GM23338 (cell line): ENCODE measurements around the gene OGFOD2. TPM values are rescaled to one million over a fixed set of nuclear protein-coding genes. Genes with fewer than 3 reads are reported as not detected.

Source experiments
- ATAC-seq: fragments of 200-7000 bp; cut with Tn5 transposase; 3 replicates; pipeline ENCODE4 v1.9.1; 2020
- DNase-seq: peaks from one replicate; pipeline ENCODE4 v3.0.0-alpha.2; 2015; ENCODE audit warnings: low spot score
- H2AFZ ChIP-seq: fragments of 200-600 bp; sonication (generic); 2 replicates; pipeline ENCODE4 v1.8.0; 2016; ENCODE audit warnings: antibody characterized with exemption, mild to moderate bottlenecking, moderate library complexity
- H3F3A ChIP-seq: fragments of 200-600 bp; sonication (generic); replicated peaks from 2 replicates; pipeline ENCODE4 v1.8.0; 2017; ENCODE audit warnings: antibody characterized with exemption, mixed run types, low read depth
- H3K27ac ChIP-seq: fragments of 200-600 bp; sonication (generic); 2 replicates; pipeline ENCODE4 v1.6.1; 2016; ENCODE audit warnings: low read depth
- H3K27me3 ChIP-seq: fragments of 200-600 bp; sonication (generic); 2 replicates; pipeline ENCODE4 v1.8.0; 2016; ENCODE audit warnings: mild to moderate bottlenecking, mixed run types, moderate library complexity; ENCODE audit not compliant: insufficient read depth
- H3K36me3 ChIP-seq: fragments of 200-600 bp; sonication (generic); 2 replicates; pipeline ENCODE4 v1.8.0; 2016; ENCODE audit warnings: mild to moderate bottlenecking; ENCODE audit not compliant: insufficient read depth
- H3K4me1 ChIP-seq: fragments of 200-600 bp; sonication (generic); 2 replicates; pipeline ENCODE4 v1.8.0; 2016; ENCODE audit warnings: mild to moderate bottlenecking, moderate library complexity; ENCODE audit not compliant: insufficient read depth
- H3K4me2 ChIP-seq: fragments of 200-600 bp; sonication (generic); 2 replicates; pipeline ENCODE4 v1.7.1; 2017; ENCODE audit warnings: mixed run types
- H3K4me3 ChIP-seq: fragments of 200-600 bp; sonication (generic); 2 replicates; pipeline ENCODE4 v1.6.1; 2016; ENCODE audit warnings: mixed run types
- H3K79me2 ChIP-seq: fragments of 200-600 bp; sonication (generic); replicated peaks from 2 replicates; pipeline ENCODE4 v1.8.0; 2017; ENCODE audit warnings: mild to moderate bottlenecking; ENCODE audit not compliant: insufficient read depth
- H3K9me2 ChIP-seq: fragments of 200-600 bp; sonication (generic); 2 replicates; pipeline ENCODE4 v1.8.0; 2017; ENCODE audit not compliant: insufficient read depth
- H4K20me1 ChIP-seq: fragments of 200-600 bp; sonication (generic); replicated peaks from 2 replicates; pipeline ENCODE4 v1.8.0; 2017; ENCODE audit warnings: mild to moderate bottlenecking; ENCODE audit not compliant: insufficient read depth
- H3K27ac Mint-ChIP-seq: 2 replicates; pipeline ENCODE4 v1.8.0; 2020; ENCODE audit warnings: inconsistent platforms, mild to moderate bottlenecking, moderate library complexity, mixed read lengths
- H3K27me3 Mint-ChIP-seq: 3 replicates; pipeline ENCODE4 v1.8.0; 2022; ENCODE audit warnings: low read depth, mild to moderate bottlenecking, moderate library complexity, mixed read lengths, inconsistent platforms; ENCODE audit not compliant: insufficient read depth, poor library complexity
- H3K36me3 Mint-ChIP-seq: 3 replicates; pipeline ENCODE4 v1.8.0; 2021; ENCODE audit warnings: low read depth, mild to moderate bottlenecking, inconsistent platforms, moderate library complexity, mixed read lengths
- H3K4me1 Mint-ChIP-seq: 3 replicates; pipeline ENCODE4 v1.8.0; 2020; ENCODE audit warnings: mild to moderate bottlenecking, inconsistent platforms, mixed read lengths
- H3K4me3 Mint-ChIP-seq: 3 replicates; pipeline ENCODE4 v1.8.0; 2021; ENCODE audit warnings: moderate library complexity, mild to moderate bottlenecking, inconsistent platforms, mixed read lengths
- H3K9me3 Mint-ChIP-seq: 3 replicates; pipeline ENCODE4 v1.8.0; 2020; ENCODE audit warnings: moderate library complexity, mild to moderate bottlenecking, inconsistent platforms, mixed read lengths
- CREB1 ChIP-seq: fragments of 250-450 bp; sonication (Bioruptor Pico); IDR thresholded peaks from 2 replicates; pipeline ENCODE4 v1.5.0; 2020; ENCODE audit warnings: low read depth, mild to moderate bottlenecking, moderate library complexity
- EZH2 ChIP-seq: fragments of 200-600 bp; sonication (generic); IDR thresholded peaks from one replicate; pipeline ENCODE4 v1.8.0; 2017; ENCODE audit warnings: antibody characterized with exemption, mild to moderate bottlenecking, low read depth; ENCODE audit not compliant: unreplicated experiment
- EZH2phosphoT487 ChIP-seq: fragments of 200-600 bp; sonication (generic); IDR thresholded peaks from one replicate; pipeline ENCODE4 v1.8.1; 2018; ENCODE audit warnings: antibody characterized with exemption; ENCODE audit not compliant: unreplicated experiment
- NANOG ChIP-seq: IDR thresholded peaks from 2 replicates; pipeline ENCODE4 v1.6.1; 2016; ENCODE audit warnings: antibody characterized with exemption, borderline replicate concordance
- POLR2AphosphoS5 ChIP-seq: IDR thresholded peaks from 2 replicates; pipeline ENCODE4 v1.6.1; 2016; ENCODE audit warnings: antibody characterized with exemption, low read depth
- STAT1 ChIP-seq: IDR thresholded peaks from one replicate; pipeline ENCODE4 v1.6.1; 2016; ENCODE audit warnings: antibody characterized with exemption; ENCODE audit not compliant: unreplicated experiment
- polyA plus RNA-seq: library from polyadenylated mRNA; unstranded; fragments of >200 nt; fragmentation: Nextera tagmentation; extraction: Ambion mirVana; gene quantifications from 2 replicates; pipeline ENCODE4 v1.2.1, GENCODE V29; 2016
- total RNA-seq: library from RNA; depleted of rRNA; stranded (reverse); fragments of >200 nt; shearing (Covaris generic); gene quantifications from 2 replicates; pipeline ENCODE4 v1.2.3, GENCODE V29; 2014
- TF ChIP-seq, protein P1 (sequence below), 2 experiments: fragments of 200-600 bp in 1 of 2; sonication (generic) in 1 of 2; conservative IDR thresholded peaks; 2 replicates each; pipeline versions ENCODE4 v1.5.1 to v1.6.1; 2016 to 2017; ENCODE audit warnings: antibody characterized with exemption in 2 of 2, low read depth in 2 of 2, mild to moderate bottlenecking in 2 of 2, moderate library complexity in 1 of 2
- TF ChIP-seq, protein P2 (sequence below): IDR thresholded peaks from one replicate; pipeline ENCODE4 v1.6.1; 2018; ENCODE audit warnings: antibody characterized with exemption; ENCODE audit not compliant: unreplicated experiment
- TF ChIP-seq, protein P3 (sequence below): fragments of 250-450 bp; sonication (Bioruptor Pico); IDR thresholded peaks from 2 replicates; pipeline ENCODE4 v1.5.0; 2020; ENCODE audit warnings: mild to moderate bottlenecking, moderate library complexity

The OGFOD2 gene
- total and polyA plus RNA-seq, 2 experiments from 2014 or later: 13.1 to 16.1 TPM

DNA sequence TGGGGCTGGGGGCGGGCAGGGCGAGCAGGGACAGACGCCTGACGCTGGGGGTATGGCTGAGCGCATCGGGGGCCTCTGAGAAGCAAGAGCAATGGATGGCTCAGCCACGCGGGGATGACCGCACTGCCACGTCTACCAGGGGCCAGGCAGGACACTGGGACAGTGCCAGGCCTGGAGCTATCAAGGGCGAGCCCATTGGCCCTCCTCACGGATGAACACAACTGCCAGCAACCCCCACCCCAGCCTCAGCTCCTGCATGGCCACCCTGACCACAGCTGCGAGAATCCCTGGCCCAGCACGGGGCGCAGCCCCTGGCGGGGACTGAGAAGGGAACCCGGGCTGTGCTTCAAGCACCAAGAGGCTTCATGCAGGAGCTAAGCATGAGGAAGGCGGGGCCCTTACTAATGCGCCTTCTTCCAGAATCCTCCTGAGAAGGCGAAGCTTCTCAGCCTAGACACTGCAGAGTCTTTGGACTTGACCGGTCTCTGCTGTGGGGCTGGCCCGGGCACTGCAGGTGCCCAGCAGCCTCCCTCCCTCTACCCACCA, 14.9 kb downstream of the OGFOD2 start:
- TF ChIP-seq EZH2 (no peak), EZH2phosphoT487 (no peak), NANOG (no peak)
- no peaks in the 10 kb centered on the region for H3K36me3 ChIP-seq
- no peak overlapping the region for H3K4me2 ChIP-seq
- H3K9me2 ChIP-seq: no peaks in the 10 kb centered on the region
- peaks cover 3% of the 10 kb centered on the region for H3K27me3 Mint-ChIP-seq
- H3K27me3 ChIP-seq: no peaks in the 10 kb centered on the region
- no peak for ATAC-seq
- no peaks in the 10 kb centered on the region for H3K79me2 ChIP-seq
- H3K9me3 Mint-ChIP-seq: no peaks in the 10 kb centered on the region
- no peaks in the 10 kb centered on the region for H4K20me1 ChIP-seq
- no peak overlapping the region for H2AFZ ChIP-seq
- no peak overlapping the region for H3K27ac ChIP-seq
- DNase-seq: no peak
- no peak overlapping the region for H3K4me3 ChIP-seq
- no peaks in the 10 kb centered on the region for H3K36me3 Mint-ChIP-seq
- no peak overlapping the region for H3K4me3 Mint-ChIP-seq
- no peaks in the 10 kb centered on the region for H3F3A ChIP-seq
- no peaks in the 10 kb centered on the region for H3K4me1 ChIP-seq
- H3K4me1 Mint-ChIP-seq: no peaks in the 10 kb centered on the region
- H3K27ac Mint-ChIP-seq: no peak overlapping the region

DNA sequence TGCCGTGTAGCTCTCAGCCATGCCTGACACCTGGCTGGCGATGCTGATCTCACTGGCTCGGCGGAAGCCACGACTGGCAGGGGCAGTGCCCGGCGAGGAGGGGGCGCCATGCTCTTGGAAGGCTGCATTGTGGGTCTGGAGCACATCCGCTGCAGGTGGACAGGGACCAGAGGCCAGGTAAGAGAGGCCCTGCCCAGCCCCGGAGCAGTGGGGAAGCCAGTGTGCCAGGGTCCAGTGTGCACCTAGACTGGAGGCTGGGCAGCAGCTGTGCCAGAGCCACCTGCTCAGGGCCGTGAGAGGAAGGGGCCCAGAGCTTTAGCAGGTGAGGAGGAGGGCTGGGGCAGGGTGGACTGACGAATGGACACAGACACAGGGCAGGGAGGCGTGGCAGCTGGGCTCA, 15.5 kb downstream of the OGFOD2 start:
- Histone ChIP-seq H3K79me2 (no peaks in the 10 kb centered on the region), H3K27me3 (no peaks in the 10 kb centered on the region), H3K4me1 (no peaks in the 10 kb centered on the region), H3K9me2 (no peaks in the 10 kb centered on the region), H3K4me3 (no peak overlapping the region), H3K4me2 (no peak overlapping the region), H3F3A (no peaks in the 10 kb centered on the region), H3K36me3 (no peaks in the 10 kb centered on the region), H2AFZ (no peak overlapping the region), H4K20me1 (no peaks in the 10 kb centered on the region), H3K27ac (no peak overlapping the region)
- Mint-ChIP-seq H3K9me3 (no peaks in the 10 kb centered on the region), H3K4me1 (no peaks in the 10 kb centered on the region), H3K4me3 (no peak overlapping the region), H3K27ac (no peak overlapping the region), H3K36me3 (no peaks in the 10 kb centered on the region), H3K27me3 (peaks cover 3% of the 10 kb centered on the region)
- DNase-seq: no peak
- ATAC-seq: no peak
- TF ChIP-seq, protein P1, sequence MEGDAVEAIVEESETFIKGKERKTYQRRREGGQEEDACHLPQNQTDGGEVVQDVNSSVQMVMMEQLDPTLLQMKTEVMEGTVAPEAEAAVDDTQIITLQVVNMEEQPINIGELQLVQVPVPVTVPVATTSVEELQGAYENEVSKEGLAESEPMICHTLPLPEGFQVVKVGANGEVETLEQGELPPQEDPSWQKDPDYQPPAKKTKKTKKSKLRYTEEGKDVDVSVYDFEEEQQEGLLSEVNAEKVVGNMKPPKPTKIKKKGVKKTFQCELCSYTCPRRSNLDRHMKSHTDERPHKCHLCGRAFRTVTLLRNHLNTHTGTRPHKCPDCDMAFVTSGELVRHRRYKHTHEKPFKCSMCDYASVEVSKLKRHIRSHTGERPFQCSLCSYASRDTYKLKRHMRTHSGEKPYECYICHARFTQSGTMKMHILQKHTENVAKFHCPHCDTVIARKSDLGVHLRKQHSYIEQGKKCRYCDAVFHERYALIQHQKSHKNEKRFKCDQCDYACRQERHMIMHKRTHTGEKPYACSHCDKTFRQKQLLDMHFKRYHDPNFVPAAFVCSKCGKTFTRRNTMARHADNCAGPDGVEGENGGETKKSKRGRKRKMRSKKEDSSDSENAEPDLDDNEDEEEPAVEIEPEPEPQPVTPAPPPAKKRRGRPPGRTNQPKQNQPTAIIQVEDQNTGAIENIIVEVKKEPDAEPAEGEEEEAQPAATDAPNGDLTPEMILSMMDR (conservative IDR thresholded peaks at IDR 0.05; ENCODE audit: low read depth in 2 of 2): no peak
- TF ChIP-seq, protein P2, sequence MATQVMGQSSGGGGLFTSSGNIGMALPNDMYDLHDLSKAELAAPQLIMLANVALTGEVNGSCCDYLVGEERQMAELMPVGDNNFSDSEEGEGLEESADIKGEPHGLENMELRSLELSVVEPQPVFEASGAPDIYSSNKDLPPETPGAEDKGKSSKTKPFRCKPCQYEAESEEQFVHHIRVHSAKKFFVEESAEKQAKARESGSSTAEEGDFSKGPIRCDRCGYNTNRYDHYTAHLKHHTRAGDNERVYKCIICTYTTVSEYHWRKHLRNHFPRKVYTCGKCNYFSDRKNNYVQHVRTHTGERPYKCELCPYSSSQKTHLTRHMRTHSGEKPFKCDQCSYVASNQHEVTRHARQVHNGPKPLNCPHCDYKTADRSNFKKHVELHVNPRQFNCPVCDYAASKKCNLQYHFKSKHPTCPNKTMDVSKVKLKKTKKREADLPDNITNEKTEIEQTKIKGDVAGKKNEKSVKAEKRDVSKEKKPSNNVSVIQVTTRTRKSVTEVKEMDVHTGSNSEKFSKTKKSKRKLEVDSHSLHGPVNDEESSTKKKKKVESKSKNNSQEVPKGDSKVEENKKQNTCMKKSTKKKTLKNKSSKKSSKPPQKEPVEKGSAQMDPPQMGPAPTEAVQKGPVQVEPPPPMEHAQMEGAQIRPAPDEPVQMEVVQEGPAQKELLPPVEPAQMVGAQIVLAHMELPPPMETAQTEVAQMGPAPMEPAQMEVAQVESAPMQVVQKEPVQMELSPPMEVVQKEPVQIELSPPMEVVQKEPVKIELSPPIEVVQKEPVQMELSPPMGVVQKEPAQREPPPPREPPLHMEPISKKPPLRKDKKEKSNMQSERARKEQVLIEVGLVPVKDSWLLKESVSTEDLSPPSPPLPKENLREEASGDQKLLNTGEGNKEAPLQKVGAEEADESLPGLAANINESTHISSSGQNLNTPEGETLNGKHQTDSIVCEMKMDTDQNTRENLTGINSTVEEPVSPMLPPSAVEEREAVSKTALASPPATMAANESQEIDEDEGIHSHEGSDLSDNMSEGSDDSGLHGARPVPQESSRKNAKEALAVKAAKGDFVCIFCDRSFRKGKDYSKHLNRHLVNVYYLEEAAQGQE: no peak
- no peak for TF ChIP-seq NANOG
- no peak for TF ChIP-seq EZH2
- TF ChIP-seq CREB1 (CRISPR knock-in tag): no peak
- no peak for TF ChIP-seq STAT1
- TF ChIP-seq, protein P3, sequence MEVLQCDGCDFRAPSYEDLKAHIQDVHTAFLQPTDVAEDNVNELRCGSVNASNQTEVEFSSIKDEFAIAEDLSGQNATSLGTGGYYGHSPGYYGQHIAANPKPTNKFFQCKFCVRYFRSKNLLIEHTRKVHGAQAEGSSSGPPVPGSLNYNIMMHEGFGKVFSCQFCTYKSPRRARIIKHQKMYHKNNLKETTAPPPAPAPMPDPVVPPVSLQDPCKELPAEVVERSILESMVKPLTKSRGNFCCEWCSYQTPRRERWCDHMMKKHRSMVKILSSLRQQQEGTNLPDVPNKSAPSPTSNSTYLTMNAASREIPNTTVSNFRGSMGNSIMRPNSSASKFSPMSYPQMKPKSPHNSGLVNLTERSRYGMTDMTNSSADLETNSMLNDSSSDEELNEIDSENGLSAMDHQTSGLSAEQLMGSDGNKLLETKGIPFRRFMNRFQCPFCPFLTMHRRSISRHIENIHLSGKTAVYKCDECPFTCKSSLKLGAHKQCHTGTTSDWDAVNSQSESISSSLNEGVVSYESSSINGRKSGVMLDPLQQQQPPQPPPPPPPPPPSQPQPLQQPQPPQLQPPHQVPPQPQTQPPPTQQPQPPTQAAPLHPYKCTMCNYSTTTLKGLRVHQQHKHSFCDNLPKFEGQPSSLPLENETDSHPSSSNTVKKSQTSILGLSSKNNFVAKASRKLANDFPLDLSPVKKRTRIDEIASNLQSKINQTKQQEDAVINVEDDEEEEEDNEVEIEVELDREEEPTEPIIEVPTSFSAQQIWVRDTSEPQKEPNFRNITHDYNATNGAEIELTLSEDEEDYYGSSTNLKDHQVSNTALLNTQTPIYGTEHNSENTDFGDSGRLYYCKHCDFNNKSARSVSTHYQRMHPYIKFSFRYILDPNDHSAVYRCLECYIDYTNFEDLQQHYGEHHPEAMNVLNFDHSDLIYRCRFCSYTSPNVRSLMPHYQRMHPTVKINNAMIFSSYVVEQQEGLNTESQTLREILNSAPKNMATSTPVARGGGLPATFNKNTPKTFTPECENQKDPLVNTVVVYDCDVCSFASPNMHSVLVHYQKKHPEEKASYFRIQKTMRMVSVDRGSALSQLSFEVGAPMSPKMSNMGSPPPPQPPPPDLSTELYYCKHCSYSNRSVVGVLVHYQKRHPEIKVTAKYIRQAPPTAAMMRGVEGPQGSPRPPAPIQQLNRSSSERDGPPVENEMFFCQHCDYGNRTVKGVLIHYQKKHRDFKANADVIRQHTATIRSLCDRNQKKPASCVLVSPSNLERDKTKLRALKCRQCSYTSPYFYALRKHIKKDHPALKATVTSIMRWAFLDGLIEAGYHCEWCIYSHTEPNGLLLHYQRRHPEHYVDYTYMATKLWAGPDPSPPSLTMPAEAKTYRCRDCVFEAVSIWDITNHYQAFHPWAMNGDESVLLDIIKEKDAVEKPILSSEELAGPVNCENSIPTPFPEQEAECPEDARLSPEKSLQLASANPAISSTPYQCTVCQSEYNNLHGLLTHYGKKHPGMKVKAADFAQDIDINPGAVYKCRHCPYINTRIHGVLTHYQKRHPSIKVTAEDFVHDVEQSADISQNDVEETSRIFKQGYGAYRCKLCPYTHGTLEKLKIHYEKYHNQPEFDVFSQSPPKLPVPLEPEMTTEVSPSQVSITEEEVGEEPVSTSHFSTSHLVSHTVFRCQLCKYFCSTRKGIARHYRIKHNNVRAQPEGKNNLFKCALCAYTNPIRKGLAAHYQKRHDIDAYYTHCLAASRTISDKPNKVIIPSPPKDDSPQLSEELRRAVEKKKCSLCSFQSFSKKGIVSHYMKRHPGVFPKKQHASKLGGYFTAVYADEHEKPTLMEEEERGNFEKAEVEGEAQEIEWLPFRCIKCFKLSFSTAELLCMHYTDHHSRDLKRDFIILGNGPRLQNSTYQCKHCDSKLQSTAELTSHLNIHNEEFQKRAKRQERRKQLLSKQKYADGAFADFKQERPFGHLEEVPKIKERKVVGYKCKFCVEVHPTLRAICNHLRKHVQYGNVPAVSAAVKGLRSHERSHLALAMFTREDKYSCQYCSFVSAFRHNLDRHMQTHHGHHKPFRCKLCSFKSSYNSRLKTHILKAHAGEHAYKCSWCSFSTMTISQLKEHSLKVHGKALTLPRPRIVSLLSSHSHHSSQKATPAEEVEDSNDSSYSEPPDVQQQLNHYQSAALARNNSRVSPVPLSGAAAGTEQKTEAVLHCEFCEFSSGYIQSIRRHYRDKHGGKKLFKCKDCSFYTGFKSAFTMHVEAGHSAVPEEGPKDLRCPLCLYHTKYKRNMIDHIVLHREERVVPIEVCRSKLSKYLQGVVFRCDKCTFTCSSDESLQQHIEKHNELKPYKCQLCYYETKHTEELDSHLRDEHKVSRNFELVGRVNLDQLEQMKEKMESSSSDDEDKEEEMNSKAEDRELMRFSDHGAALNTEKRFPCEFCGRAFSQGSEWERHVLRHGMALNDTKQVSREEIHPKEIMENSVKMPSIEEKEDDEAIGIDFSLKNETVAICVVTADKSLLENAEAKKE: no peak
- TF ChIP-seq POLR2AphosphoS5: no peak
